Breast epithelium (tissue), 3 donors: ENCODE data around the gene PPP2R3A.
"Not testable (repeated sequence)": the region's sequence is repeated elsewhere in the genome, so short reads cannot be mapped to it uniquely, and the experiment has no call there.

ENCODE experiments used
- POLR2A ChIP-seq: fragments of 450-650 bp; IDR thresholded peaks from one replicate; pipeline ENCODE4 v1.6.1; 2016; ENCODE audit warnings: antibody characterized with exemption, mild to moderate bottlenecking, moderate library complexity
- POLR2AphosphoS5 ChIP-seq, 3 donors: sonication (generic); formaldehyde crosslinking; IDR thresholded peaks; one replicate each; pipeline ENCODE4 v1.6.1; 2017; ENCODE audit warnings: antibody characterized with exemption in 3 of 3

GRCh38 chr3:136168236-136168635 is 202.7 kb downstream of the PPP2R3A start:
- TF ChIP-seq POLR2AphosphoS5 (IDR thresholded peaks at IDR 0.05); POLR2A: not testable (repeated sequence)
